Adrenal gland (tissue), 5 donors: ENCODE results near the gene TIA1.

ENCODE experiments used
- POLR2A ChIP-seq, 2 donors: fragments of 450-650 bp; IDR thresholded peaks; one replicate each; pipeline ENCODE4 v1.6.1; 2017; ENCODE audit warnings: antibody characterized with exemption in 2 of 2, mild to moderate bottlenecking in 2 of 2, moderate library complexity in 1 of 2
- TF ChIP-seq, protein P1 (sequence below), 6 experiments: fragments of 450-650 bp in 4 of 6; fragments of 200-600 bp in 2 of 6; sonication (generic) in 1 of 6; IDR thresholded peaks; 1 replicate in 5 of 6; 2 replicates in 1 of 6; pipeline versions ENCODE4 v1.5.1 to v1.8.0; 2016 to 2021; ENCODE audit warnings: antibody characterized with exemption in 6 of 6, mild to moderate bottlenecking in 2 of 6, moderate library complexity in 1 of 6
- donor health status: DM: no; HTN: no; CAD: no.

- no peak for TF ChIP-seq POLR2A (IDR thresholded peaks at IDR 0.05)
- TF ChIP-seq, protein P1, sequence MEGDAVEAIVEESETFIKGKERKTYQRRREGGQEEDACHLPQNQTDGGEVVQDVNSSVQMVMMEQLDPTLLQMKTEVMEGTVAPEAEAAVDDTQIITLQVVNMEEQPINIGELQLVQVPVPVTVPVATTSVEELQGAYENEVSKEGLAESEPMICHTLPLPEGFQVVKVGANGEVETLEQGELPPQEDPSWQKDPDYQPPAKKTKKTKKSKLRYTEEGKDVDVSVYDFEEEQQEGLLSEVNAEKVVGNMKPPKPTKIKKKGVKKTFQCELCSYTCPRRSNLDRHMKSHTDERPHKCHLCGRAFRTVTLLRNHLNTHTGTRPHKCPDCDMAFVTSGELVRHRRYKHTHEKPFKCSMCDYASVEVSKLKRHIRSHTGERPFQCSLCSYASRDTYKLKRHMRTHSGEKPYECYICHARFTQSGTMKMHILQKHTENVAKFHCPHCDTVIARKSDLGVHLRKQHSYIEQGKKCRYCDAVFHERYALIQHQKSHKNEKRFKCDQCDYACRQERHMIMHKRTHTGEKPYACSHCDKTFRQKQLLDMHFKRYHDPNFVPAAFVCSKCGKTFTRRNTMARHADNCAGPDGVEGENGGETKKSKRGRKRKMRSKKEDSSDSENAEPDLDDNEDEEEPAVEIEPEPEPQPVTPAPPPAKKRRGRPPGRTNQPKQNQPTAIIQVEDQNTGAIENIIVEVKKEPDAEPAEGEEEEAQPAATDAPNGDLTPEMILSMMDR (IDR thresholded peaks at IDR 0.05), result no peak
Observed at GRCh38 chr2:70201225-70201768, 47.1 kb downstream of the TIA1 start.
